ENCODE results near the gene HPDL. TPM values are rescaled to one million over a fixed set of nuclear protein-coding genes. Genes with fewer than 3 reads are reported as not detected.

The HPDL gene
- total RNA-seq, 4 donors from 2014 or later: 0.22 TPM; not detected in 3

DNA sequence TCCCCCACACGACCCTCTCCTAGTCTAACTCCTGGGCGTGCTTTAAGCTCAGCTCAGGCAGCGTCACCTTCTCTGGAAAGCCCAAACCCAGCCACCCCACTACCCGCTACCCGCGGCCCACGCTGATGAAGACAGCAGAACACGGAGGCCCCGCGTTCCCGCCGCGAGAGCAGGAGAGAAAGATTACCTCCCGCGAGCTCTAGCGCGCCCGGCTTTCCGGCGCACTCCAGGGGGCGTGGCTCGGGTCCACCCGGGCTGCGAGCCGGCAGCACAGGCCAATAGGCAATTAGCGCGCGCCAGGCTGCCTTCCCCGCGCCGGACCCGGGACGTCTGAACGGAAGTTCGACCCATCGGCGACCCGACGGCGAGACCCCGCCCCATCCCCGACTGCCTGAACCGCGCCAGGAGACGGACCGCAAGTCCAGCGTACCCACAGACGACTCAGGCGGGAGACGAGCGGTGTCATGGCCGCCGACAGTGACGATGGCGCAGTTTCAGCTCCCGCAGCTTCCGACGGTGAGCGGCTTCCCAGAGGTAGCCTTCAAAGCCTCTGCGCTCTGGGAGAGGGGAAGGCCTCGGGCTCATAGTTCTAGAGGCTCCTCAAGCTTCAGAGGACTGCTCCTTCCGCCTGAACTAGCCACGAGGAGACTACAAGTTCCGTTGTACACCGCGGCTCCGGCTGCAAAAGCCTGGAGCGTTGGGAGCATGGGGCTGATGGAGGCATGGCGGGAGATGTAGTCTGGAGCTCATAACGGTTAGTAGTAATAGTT lies 13.3 kb downstream of the HPDL start, which contains the start of the genes MUTYH and TOE1:
TSS of gene MUTYH (minus strand) at position 652 of the 770 bp plus-strand sequence. CDS start 5,935 bp downstream, outside the sequence.
TSS of gene TOE1 (plus strand) at position 382 of the 770 bp plus-strand sequence. CDS start at position 465, 83 bp downstream.
- TF ChIP-seq, protein P1, sequence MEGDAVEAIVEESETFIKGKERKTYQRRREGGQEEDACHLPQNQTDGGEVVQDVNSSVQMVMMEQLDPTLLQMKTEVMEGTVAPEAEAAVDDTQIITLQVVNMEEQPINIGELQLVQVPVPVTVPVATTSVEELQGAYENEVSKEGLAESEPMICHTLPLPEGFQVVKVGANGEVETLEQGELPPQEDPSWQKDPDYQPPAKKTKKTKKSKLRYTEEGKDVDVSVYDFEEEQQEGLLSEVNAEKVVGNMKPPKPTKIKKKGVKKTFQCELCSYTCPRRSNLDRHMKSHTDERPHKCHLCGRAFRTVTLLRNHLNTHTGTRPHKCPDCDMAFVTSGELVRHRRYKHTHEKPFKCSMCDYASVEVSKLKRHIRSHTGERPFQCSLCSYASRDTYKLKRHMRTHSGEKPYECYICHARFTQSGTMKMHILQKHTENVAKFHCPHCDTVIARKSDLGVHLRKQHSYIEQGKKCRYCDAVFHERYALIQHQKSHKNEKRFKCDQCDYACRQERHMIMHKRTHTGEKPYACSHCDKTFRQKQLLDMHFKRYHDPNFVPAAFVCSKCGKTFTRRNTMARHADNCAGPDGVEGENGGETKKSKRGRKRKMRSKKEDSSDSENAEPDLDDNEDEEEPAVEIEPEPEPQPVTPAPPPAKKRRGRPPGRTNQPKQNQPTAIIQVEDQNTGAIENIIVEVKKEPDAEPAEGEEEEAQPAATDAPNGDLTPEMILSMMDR (IDR thresholded peaks at IDR 0.05; ENCODE audit: low read depth): no peak

GRCh38 chr1:45340816-45341466 lies 14.2 kb downstream of the HPDL start:
- TF ChIP-seq, protein P1 (IDR thresholded peaks at IDR 0.05; ENCODE audit: low read depth): no peak

DNA sequence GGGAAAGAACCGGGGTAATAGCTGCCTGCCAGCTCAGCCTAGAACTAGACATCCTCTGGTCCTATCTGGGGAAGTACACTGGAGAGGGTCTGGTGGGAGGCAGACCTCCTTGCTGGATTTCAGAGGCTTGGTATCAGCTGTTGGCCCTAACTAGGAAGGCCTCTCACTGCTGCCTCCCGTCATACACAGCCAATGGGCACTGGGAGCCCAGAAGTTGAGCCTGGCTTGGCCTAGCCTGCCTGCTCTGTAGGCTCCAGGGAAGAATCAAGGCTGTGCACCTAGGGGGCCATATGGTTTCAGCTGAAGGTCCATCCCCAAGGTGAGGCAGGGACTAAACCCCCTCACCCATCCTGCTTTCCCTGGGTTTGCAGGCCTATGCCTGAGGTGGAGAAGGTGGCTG lies 17.8 kb downstream of the HPDL start:
- TF ChIP-seq, protein P1 (IDR thresholded peaks at IDR 0.05; ENCODE audit: low read depth): no peak

DNA sequence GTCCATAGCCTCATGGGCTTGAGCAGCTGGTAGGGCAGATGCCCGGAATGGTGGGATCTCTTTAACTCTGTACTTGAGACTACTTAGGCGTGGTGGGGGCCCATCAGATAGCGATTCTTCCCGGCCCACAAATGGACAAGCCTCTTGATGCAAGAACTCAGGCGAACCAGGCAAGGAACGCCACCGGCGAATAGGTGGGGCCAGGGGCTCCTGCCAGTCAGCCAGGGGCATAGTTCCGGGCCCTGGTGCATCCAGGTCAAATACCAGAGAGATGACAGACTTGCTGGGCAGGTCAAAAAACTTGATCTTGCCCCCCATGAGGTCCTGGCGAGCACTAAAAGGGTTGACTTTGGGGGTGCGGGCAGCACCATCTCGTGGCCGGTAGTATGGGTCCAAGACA lies 18.3 kb downstream of the HPDL start:
- TF ChIP-seq, protein P1 (IDR thresholded peaks at IDR 0.05; ENCODE audit: low read depth): no peak

GRCh38 chr1:45346473-45346872 lies 19.8 kb downstream of the HPDL start:
- TF ChIP-seq, protein P1 (IDR thresholded peaks at IDR 0.05; ENCODE audit: low read depth): no peak

GRCh38 chr1:45348020-45348419 lies 21.3 kb downstream of the HPDL start:
- TF ChIP-seq, protein P1 (IDR thresholded peaks at IDR 0.05; ENCODE audit: low read depth): no peak

DNA sequence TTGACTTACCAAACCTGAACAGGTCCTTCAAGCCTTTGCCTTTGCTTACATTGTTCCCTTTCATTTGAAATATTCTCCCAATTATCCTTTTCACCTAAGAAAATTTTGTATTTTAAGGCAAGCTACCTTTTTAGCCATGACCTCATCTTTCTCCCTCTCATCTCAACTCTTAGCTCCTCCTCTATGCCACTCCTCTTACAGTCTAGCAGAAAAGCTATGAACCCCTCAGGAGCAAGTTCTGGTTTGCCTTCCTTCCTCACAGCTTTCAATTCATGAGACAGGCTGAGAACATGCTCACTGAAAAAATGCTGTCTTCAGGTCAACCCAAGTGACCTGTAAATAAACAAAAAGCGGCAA lies 21.9 kb downstream of the HPDL start:
- TF ChIP-seq, protein P1 (IDR thresholded peaks at IDR 0.05; ENCODE audit: low read depth): no peak

Data from subcutaneous adipose tissue (tissue), 4 donors.